DOHH2 (cell line): ENCODE results near the gene CDK1.

Experiments
- CTCF ChIP-seq: fragments of 200-600 bp; sonication (generic); IDR thresholded peaks from one replicate; pipeline ENCODE4 v1.5.1; 2014; ENCODE audit warnings: antibody characterized with exemption, mild to moderate bottlenecking, low read depth, low read length; ENCODE audit not compliant: poor library complexity, severe bottlenecking
- EZH2phosphoT487 ChIP-seq: fragments of 200-600 bp; sonication (generic); IDR thresholded peaks from 2 replicates; pipeline ENCODE4 v1.6.1; 2017; ENCODE audit warnings: borderline replicate concordance, mild to moderate bottlenecking, antibody characterized with exemption, low read length, moderate library complexity, mixed read lengths

GRCh38 chr10:60759181-60759580 is 19.1 kb upstream of the CDK1 start:
- no peak for TF ChIP-seq EZH2phosphoT487
- TF ChIP-seq CTCF, result no peak
